ENCODE data around the gene FHAD1. TPM values are rescaled to one million over a fixed set of nuclear protein-coding genes. Genes with fewer than 3 reads are reported as not detected.

Gene FHAD1
- total RNA-seq, 1 experiment from 2014 or later = 1.9 TPM

GRCh38 chr1:15347182-15347581 lies 100.2 kb downstream of the FHAD1 start:
- Histone ChIP-seq H3K14ac (ENCODE audit: insufficient read depth, low read length) (no peak overlapping the region), H4K20me1 (ENCODE audit: control insufficient read depth, insufficient read depth, insufficient read length) (no peaks in the 10 kb centered on the region), H3K23me2 (ENCODE audit: insufficient read length, low read depth, low read length, poor library complexity, severe bottlenecking) (no peaks in the 10 kb centered on the region), H2BK20ac (ENCODE audit: low read depth, low read length, poor library complexity, severe bottlenecking) (no peak overlapping the region), H2BK15ac (ENCODE audit: low read depth, low read length) (no peak overlapping the region), H3K23ac (ENCODE audit: insufficient read length, low read depth, low read length) (no peak overlapping the region), H3K56ac (ENCODE audit: insufficient read length, low read depth, low read length) (no peak overlapping the region), H4K91ac (ENCODE audit: insufficient read length, low read depth, low read length) (no peak overlapping the region), H2BK12ac (ENCODE audit: insufficient read length, low read depth, low read length) (no peak overlapping the region), H3K9ac (ENCODE audit: extremely low read depth, insufficient read length, low read length) (no peak overlapping the region), H3K79me2 (ENCODE audit: insufficient read depth, low read length) (no peaks in the 10 kb centered on the region), H3K4ac (ENCODE audit: low read depth, low read length) (no peak overlapping the region), H3K9me3 (ENCODE audit: control insufficient read depth, low read depth, low read length) (no peaks in the 10 kb centered on the region), H4K5ac (ENCODE audit: insufficient read length, low read depth, low read length) (no peak overlapping the region), H3K18ac (ENCODE audit: insufficient read length, low read depth, low read length) (no peak overlapping the region), H2AFZ (ENCODE audit: low read length) (no peak overlapping the region), H3K4me1 (ENCODE audit: insufficient read depth, low read length) (no peaks in the 10 kb centered on the region), H2BK5ac (ENCODE audit: insufficient read length, low read length) (no peak overlapping the region), H2BK120ac (ENCODE audit: low read depth, low read length, poor library complexity, severe bottlenecking) (no peak overlapping the region), H4K8ac (replicated peaks; ENCODE audit: insufficient read length, low read depth, low read length) (no peak overlapping the region), H3T11ph (ENCODE audit: low read length) (no peak overlapping the region), H3K27me3 (ENCODE audit: insufficient read depth, low read length) (no peaks in the 10 kb centered on the region), H2AK5ac (ENCODE audit: insufficient read length, low read length) (no peak overlapping the region), H3K4me2 (ENCODE audit: insufficient read depth, insufficient read length, low read length) (no peak overlapping the region), H3K27ac (ENCODE audit: insufficient read length, low read depth, low read length) (no peak overlapping the region), H3K79me1 (ENCODE audit: insufficient read depth, low read depth, low read length, poor library complexity, severe bottlenecking) (no peaks in the 10 kb centered on the region)
- H3K36me3 Mint-ChIP-seq (ENCODE audit: insufficient read depth in 1 of 3, low read depth in 3 of 3) = no peaks in the 10 kb centered on the region
- DNase-seq = no peak
- no peak overlapping the region for H3K4me3 Mint-ChIP-seq
- H3K27ac Mint-ChIP-seq = no peak overlapping the region
- peaks cover 11 to 17% of the 10 kb centered on the region in 2 experiments; a peak in 3 of 4 replicates for H3K4me1 Mint-ChIP-seq
- H3K27me3 Mint-ChIP-seq (ENCODE audit: low read depth) = peaks cover 22% of the 10 kb centered on the region
- TF ChIP-seq, protein P1, sequence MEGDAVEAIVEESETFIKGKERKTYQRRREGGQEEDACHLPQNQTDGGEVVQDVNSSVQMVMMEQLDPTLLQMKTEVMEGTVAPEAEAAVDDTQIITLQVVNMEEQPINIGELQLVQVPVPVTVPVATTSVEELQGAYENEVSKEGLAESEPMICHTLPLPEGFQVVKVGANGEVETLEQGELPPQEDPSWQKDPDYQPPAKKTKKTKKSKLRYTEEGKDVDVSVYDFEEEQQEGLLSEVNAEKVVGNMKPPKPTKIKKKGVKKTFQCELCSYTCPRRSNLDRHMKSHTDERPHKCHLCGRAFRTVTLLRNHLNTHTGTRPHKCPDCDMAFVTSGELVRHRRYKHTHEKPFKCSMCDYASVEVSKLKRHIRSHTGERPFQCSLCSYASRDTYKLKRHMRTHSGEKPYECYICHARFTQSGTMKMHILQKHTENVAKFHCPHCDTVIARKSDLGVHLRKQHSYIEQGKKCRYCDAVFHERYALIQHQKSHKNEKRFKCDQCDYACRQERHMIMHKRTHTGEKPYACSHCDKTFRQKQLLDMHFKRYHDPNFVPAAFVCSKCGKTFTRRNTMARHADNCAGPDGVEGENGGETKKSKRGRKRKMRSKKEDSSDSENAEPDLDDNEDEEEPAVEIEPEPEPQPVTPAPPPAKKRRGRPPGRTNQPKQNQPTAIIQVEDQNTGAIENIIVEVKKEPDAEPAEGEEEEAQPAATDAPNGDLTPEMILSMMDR (conservative IDR thresholded peaks at IDR 0.05) = no peak
- WGBS (ENCODE audit: extremely low coverage, insufficient read length, low lambda C conversion rate) = no CpG with 5 or more reads among the region's 7 CpGs
- no peaks in the 10 kb centered on the region for H3K9me3 Mint-ChIP-seq
